GM19395 (cell line): ENCODE data around the gene PLEKHJ1.
A peak's percentile ranks its signal among the peaks of the same experiment; 100 is the strongest.

Experiments
- ATAC-seq: cut with Tn5 transposase; IDR thresholded peaks from one replicate; pipeline ENCODE4 v1.9.1; 2021; ENCODE audit warnings: mild to moderate bottlenecking, moderate library complexity; ENCODE audit not compliant: unreplicated experiment

PLEKHJ1 gene

DNA sequence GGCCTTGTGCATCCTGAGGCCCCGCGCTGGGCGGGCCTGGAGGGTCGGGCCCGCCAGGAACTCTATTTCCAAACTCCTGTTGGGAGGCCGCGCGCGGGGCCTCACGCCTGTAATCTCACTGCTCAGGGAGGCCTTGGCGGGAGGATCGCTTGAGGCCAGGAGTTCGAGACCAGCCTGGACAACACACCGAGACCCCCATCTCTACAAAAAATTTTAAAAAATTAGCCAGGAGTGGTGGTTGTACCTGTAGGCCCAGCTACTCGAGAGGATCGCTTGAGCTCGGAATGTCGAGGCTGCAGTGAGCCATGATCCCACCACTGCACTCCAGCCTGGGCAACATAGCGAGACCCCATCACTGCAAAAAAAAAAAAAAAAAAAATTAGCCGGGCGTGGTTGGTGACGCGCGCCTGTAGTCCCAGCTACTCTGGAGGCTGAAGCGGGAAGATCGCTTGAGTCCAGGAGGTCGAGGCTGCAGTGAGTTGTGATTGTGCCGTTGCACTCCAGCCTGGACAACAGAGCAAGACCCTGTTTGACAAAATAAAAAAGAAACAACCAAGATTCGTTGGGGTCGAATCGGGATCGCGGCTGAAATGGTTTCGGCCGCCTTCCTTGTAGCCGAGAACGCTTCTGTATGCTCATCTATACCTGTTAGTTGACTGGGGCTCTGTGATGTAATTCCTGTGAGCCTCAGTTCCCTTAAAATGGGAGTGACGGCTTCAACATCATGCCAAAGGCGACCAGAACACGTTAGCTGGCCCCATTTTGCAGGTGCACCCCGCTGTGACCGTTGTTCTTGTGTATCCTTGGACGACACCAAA lies 1.1 kb upstream of the PLEKHJ1 start:
- ATAC-seq = peak; percentile 3

DNA sequence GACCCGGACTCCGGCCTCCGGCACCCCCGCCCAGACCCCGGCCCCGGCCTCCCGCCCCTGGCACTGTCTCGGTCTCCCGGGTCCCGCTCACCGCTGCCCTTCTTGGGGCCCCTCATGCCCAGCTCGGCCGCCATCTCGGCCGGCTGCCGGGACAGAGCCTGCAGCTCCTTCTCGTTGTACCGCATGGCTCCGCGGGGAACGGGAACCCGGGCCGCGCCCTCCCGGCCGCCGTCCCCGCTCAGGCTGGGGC lies 140 bp downstream of the PLEKHJ1 start:
- ATAC-seq = no peak

GRCh38 chr19:2235381-2236063 lies 607 bp downstream of the PLEKHJ1 start:
- peak; percentile 34 for ATAC-seq

DNA sequence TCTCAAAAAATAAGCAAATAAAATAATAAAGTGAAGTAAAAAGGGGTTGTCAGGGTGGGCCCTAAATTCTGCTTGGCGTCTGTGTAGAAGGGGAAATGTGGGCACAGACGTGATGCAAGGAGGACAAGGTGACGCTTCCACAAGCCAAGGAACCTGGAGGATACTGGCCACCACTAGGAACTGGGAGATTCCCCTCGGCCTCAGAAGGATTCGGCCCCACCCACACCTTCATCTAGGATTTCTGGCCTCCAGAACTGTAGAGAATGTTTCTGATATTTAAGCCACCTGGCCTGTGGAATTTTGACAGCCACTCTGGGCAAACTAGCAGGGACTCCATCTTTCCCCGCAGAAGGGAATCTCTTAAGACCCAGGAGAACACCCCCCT lies 1.1 kb downstream of the PLEKHJ1 start:
- no peak for ATAC-seq

- no peak for ATAC-seq
Measured at GRCh38 chr19:2233601-2234280, 2.4 kb downstream of the PLEKHJ1 start.

DNA sequence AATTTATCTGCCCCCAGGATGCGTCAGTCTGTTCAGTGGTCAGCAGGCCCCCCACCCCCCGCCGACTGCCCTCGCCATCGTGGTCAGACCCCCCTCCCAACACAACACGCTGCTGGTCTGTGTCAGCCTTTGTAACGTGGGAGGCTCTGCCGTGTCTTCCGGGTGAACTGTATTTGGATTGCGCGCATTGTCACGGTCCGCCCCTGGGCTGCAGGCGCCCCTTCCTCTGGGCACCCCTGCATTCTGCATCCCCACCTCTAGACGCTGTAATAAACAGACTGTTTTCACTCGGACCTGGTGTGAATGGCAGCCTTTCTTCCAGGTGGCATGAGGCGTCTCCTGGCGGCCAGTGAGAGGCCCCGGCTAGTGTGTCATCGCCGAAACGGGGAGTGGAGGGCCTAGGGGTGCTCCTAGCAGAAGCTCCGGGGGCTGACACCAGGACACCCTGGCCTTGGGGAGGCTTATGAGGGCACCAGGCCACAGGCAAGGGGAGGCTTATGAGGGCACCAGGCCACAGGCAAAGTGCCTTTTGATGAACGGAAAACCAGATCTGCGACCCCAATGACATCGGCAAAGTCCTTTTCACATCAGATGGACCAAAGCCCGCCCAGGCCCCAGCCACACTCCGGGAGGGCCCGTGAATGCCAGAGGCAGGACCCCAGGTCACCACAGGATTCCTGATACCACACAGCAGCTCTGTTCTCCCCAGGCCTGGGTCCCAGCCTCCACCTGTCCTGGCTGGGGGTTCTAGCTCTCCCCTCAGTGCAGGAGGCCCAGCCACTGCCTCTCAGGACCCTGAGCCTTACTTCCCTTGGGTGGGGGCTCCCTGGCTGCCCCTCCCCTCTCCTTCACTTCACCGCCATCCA lies 3.6 kb downstream of the PLEKHJ1 start:
- no peak for ATAC-seq

- no peak for ATAC-seq
Measured at GRCh38 chr19:2231621-2232221, 4.4 kb downstream of the PLEKHJ1 start.

DNA sequence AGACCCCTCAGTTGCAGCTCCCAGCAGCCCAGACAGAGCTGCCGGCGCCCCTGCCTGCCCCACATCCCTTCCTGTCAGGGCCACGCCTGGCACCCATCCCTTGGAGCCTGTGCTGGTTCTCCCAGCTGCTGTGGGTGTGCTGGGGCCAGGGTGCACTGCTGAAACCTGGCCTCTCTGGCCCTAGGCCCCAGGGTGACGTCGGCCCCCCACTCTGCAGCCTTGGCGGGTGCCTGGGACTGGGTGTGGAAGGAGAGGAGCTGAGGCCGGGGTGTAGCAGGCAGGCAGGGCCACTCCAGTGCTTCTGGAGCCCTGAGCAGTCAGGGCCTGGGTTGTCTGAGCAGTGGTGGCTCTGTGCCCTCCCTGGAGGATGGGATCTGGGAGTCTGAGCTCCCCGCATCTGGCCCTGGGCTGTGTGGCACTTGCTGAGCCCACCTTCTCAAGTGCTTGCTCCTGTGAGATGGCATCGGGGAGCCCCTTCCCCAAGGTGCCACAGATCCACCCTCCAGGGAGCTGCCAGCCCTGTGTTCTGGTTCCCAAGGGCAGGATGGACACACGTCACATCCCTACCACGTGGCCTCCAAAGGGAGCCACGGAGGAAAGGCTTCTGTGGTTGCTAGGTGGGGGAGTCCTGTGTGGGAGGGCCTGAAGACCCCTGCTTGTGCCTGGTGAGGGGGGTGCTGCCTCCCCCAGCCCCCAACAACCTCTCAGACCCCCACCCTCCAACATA lies 5.2 kb downstream of the PLEKHJ1 start:
- no peak for ATAC-seq

GRCh38 chr19:2230033-2230531 lies 6.0 kb downstream of the PLEKHJ1 start:
- no peak for ATAC-seq

DNA sequence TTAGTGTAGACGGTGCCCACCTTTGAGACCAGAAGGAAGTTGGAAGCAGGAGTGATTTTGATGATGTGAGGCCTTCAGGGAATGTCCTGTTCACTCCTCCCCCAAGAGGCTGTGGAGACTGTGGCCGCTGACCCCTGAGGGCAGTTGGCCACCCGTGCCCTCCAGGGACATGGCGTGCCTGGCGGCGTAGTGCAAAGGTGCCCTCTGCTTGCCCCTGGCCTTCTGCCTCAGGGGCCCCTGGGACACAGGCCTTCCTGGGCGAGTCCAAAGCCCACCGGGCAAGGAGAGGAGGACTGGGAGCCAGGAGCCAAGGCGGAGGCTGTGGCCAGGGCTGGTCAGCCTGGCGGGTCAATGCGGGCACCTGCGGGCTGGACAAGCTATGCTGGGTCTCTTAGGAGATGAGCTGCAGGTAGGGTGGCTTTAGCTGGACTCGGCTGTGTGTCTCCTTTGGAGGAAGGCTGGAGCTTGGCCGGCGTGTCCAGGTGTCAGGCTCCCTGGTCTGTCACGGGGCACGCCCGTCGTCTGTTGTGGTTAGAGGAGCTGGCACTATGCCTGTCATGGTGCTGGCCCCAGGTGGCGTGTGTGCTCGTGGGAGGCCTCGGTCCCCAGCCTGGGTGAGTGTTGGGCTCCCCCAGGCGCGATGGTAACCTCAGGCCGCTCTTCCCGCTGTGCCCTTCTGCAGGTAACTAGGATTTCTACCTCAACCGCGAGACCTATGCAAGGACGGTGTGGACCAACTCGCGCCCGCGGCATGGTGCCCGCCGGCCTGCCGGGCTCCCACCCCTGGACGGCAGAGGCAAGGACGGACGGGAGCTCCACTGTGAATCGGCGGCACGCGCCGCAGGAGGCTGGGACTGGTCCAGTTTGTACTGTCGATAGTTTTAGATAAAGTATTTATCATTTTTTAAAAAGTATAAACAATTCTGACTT lies 6.8 kb downstream of the PLEKHJ1 start:
- no peak for ATAC-seq

DNA sequence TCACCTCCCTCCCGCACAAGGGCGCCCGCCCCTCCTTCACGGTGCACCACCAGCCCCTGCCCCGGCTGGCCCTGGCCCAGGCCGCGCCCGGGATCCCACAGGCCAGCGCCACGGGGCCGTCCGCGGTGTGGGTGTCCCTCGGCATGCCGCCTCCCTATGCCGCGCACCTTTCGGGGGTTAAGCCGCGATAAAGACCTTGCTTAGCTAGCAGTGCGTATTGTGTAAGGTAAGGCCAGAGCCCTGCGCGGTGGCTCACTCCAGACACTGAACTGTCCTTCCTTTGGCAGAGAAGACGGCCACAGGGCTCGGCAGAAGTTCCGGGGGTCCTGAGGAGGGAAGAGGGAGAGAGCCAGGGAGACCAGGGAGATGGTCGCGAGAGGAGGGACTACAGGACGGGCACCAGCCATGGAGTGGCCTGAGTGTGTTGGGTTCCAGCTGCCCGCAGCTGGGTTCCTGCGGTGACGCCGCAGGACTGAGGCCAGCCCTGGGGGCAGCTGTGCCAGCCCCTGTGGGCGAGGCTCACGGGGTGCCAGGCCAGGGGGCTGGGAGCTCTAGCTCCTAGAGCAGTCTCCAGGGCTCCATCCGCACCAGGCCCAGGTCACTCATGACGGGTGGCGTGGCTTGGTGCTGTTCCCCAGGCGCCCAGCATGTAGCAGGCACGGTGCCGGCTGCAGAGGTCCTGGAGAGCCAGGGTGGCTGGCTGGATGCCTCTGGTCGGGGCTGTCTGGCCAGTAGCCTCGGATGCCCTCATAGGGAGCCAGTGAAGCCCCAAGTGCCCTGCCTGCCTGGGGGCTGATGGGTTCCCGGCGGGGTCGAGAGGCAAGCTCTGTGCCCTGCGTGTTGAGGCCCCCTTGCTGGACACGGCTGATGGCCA lies 7.7 kb downstream of the PLEKHJ1 start:
- ATAC-seq = no peak

DNA sequence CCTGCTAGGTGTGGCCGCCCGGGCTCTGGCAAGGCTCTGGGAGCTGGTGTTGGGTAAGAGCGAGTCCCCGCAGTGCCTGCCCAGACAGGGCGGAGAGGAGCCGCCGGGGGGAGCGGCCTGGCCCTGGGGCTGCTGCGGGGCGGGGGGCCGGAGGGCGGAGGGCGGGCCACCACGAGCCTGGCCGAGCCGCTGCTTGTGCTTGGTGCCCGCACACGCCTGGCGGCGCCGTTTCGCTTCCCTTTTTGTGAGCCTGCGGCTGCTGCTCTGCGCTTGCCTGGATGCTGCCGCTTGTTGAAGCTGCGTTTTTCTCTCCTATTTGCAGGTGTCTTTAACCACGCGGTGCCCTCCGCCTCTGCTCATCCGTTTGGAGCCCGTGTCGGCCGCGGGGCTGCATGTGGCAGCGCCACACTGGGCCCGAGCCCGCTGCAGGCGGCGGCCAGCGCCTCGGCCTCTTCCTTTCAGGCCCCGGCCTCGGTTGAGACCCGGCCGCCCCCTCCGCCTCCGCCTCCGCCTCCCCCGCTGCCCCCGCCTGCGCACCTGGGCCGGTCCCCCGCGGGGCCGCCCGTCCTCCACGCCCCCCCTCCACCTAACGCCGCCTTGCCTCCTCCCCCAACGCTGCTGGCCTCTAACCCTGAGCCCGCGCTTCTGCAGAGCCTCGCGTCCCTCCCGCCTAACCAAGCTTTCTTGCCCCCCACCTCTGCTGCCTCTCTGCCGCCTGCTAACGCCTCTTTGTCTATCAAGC lies 8.5 kb downstream of the PLEKHJ1 start:
- no peak for ATAC-seq

- no peak for ATAC-seq
Measured at GRCh38 chr19:2226840-2227360, 9.2 kb downstream of the PLEKHJ1 start.

GRCh38 chr19:2226051-2226839 lies 9.9 kb downstream of the PLEKHJ1 start:
- ATAC-seq = no peak

GRCh38 chr19:2225415-2226050 lies 10.6 kb downstream of the PLEKHJ1 start:
- no peak for ATAC-seq
